Measurements from ENCODE around the gene CACNA2D1. TPM values are rescaled to one million over a fixed set of nuclear protein-coding genes. Genes with fewer than 3 reads are reported as not detected.

The CACNA2D1 gene
- total RNA-seq, 4 donors from 2014 or later = 41.8 to 125 (median 56.2) TPM

GRCh38 chr7:82153776-82154175 lies 289.8 kb downstream of the CACNA2D1 start:
- TF ChIP-seq, protein P1, sequence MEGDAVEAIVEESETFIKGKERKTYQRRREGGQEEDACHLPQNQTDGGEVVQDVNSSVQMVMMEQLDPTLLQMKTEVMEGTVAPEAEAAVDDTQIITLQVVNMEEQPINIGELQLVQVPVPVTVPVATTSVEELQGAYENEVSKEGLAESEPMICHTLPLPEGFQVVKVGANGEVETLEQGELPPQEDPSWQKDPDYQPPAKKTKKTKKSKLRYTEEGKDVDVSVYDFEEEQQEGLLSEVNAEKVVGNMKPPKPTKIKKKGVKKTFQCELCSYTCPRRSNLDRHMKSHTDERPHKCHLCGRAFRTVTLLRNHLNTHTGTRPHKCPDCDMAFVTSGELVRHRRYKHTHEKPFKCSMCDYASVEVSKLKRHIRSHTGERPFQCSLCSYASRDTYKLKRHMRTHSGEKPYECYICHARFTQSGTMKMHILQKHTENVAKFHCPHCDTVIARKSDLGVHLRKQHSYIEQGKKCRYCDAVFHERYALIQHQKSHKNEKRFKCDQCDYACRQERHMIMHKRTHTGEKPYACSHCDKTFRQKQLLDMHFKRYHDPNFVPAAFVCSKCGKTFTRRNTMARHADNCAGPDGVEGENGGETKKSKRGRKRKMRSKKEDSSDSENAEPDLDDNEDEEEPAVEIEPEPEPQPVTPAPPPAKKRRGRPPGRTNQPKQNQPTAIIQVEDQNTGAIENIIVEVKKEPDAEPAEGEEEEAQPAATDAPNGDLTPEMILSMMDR (IDR thresholded peaks at IDR 0.05; ENCODE audit: low read depth) = no peak

DNA sequence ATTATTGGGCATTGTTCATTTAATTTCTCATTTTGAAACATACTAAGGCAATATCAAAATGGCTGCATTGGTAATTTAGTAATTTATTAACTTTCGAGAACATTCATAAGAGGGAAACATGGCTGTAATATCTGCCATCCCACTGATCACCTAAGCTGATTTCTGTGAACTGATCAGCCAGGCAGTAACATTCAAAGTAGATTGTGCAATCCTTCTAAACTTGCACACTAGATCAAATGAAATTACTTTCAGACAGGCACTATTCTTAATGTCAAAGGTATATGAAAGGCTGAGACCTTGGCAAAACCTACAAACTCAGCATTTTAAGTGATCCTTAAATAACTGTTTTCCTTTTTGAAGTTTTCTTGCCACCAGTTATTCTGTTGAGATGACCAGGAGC lies 290.7 kb downstream of the CACNA2D1 start:
- TF ChIP-seq, protein P1 (IDR thresholded peaks at IDR 0.05; ENCODE audit: low read depth) = no peak

DNA sequence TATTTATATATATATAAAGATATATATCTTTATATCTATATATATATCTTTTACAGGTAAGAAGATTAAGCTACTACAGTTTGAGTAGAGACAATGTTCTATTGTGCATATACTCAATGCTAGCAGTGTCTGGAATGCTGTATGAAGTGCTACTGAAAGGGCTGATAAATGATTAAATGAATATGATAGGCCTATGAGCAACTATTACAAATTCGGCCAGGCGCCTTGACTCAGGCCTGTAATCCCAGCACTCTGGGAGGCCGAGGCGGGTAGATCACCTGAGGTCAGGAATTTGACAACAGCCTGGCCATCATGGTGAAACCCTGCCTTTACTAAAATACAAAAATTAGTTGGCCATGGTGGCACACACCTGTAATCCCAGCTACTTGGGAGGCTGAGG lies 297.1 kb downstream of the CACNA2D1 start:
- TF ChIP-seq, protein P1 (IDR thresholded peaks at IDR 0.05; ENCODE audit: low read depth) = no peak

- TF ChIP-seq, protein P1 (IDR thresholded peaks at IDR 0.05; ENCODE audit: low read depth) = no peak
Observed at GRCh38 chr7:82142263-82142864, 301.2 kb downstream of the CACNA2D1 start.

GRCh38 chr7:82141427-82141826 lies 302.1 kb downstream of the CACNA2D1 start:
- TF ChIP-seq, protein P1 (IDR thresholded peaks at IDR 0.05; ENCODE audit: low read depth) = no peak

DNA sequence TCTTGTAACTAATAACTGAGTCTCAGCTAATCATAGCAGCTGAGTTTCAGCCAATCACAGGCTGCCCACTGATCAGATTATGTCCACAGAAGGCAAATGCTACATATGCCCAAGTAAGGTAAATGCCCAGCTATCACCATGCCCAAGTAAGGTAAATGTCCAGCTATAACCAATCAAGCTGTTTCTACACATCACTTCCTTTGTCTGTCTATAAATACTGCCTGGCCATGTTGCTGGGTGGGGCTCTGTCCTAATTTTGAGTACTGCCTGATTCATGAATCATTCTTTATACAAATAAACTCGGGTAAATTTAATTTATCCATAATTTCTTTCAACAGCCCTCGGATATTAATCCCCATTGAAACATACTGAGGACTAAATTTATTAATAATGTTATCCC lies 312.4 kb downstream of the CACNA2D1 start:
- TF ChIP-seq, protein P1 (IDR thresholded peaks at IDR 0.05; ENCODE audit: low read depth) = no peak

DNA sequence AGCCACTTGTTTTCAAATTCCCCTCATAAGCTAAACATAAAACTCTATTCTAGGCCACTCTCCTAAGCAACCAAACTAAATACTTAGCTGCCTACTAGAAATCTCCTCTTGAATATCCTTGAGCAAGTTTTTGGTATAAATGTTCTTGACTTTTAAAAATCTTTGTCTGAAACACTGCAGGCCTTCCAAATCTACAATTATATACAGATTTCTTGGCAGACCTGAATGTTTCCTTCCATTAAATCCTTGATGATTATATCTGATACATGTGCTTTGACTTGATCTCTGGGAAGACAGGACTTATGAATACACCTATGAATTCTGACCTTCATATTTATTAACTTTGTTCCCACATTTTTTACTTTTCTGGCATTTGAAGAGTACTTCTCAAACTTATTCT lies 314.5 kb downstream of the CACNA2D1 start:
- TF ChIP-seq, protein P1 (IDR thresholded peaks at IDR 0.05; ENCODE audit: low read depth) = no peak
